Stimulated activated CD4-positive, alpha-beta T cell treated with anti-CD3 and anti-CD28 coated beads, Interleukin-12 subunit alpha, Interleukin-12 subunit beta, amount 100 ng/mL, for 4 hours (primary cell): ENCODE data around the gene SVIL.
"Not testable (repeated sequence)": the region's sequence is repeated elsewhere in the genome, so short reads cannot be mapped to it uniquely, and the experiment has no call there.

Experiments used
- DNase-seq: peaks from one replicate; pipeline ENCODE4 v3.0.0-alpha.2; 2020

Gene SVIL

DNA sequence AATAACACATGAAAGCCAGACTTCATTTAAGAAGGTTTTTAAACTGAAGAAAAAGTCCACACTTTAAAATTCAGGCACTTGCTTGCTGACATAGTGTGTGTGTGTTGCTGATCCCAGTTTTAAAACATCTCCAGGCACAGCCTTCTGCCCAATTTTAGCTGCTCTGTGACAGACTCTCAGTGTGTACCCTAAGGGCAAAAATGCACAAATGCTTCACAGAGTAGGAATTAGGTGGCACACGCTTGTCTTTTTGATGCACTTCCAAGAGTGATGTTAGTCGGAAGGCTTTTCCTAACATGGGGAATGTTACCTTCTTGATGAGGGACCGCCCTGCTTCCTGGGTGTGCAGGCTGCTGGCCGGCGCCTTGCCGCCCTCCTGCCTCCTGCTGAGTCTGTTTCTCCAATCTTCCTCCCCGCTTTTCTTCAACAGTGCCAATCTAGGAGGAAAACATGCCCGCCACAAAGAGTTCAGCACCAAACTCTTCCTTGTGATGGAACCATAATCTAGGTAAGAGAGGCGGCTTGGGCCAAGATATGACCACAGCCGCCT is 122.3 kb downstream of the SVIL start:
- no peak for DNase-seq

- not testable (repeated sequence) for DNase-seq
These were observed 123.0 kb downstream of the SVIL start for GRCh38 chr10:29511806-29512205.

- DNase-seq, result not testable (repeated sequence)
These were observed 124.2 kb downstream of the SVIL start for GRCh38 chr10:29510483-29511157.

DNA sequence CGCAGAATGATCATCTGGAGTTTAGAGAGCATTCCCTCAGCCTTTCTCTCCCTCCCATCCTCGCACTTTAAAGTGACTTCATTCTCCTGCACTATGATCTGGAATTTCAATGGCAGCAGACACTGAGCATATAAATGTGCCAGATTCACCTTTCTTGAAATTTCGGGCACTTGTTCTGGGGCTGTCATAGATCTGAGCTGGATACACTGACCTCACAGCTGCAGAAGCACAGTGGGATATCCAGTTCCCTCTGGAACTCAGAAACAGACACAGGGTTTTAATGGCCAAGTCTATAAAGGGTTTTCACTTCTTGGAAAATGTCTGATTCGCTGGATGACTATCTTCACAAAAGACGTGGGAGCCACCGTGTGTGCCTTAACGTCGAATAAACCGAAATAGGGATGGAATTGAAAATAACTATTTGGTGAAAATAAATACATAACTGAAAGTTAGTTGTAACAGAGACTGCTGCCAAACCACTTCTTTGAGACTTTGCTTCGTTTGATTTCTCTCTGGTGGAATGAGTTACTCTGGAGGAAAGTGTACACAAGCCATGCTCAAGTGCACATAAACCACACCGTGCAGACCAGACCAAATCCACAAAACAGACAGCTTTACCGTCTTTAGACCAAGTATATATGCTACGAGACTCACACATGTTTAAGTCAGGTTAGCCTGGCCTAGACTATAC is 126.1 kb downstream of the SVIL start:
- no peak for DNase-seq

GRCh38 chr10:29507750-29508149 is 127.0 kb downstream of the SVIL start:
- DNase-seq, result not testable (repeated sequence)

GRCh38 chr10:29506324-29506921 is 128.3 kb downstream of the SVIL start:
- DNase-seq, result not testable (repeated sequence)

- DNase-seq, result no peak
These were observed 132.4 kb downstream of the SVIL start for GRCh38 chr10:29502351-29502750.

GRCh38 chr10:29501692-29502091 is 133.1 kb downstream of the SVIL start:
- no peak for DNase-seq

DNA sequence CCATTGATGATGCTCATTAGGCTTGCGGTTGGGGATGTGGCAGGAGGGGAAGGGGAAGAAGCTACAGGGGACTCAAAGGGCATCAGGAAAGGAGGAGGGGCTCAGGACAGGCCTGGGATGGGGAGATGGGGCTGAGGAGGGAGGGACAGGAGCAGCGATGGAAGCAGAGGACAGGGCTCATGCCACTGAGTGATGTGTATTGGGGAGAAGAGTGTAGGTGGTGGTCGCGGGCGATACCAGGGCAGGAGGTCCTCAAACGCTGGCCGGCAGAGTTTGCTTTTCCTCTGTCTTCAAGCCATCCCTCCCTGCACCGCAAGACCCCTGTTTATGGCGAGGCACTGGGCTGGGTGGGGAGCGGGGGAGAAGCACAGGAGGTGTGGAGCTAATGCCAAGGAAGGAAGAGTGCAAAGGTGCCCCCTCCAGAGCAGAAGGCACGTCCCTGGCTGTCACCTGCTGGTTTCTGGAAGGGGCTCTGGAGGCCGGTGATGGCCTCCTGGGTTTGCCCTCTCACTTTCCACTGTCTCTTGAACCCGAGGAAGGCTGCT is 134.7 kb downstream of the SVIL start:
- DNase-seq, result no peak

- peak; percentile 59 for DNase-seq
These were observed 138.2 kb downstream of the SVIL start for GRCh38 chr10:29496341-29497162.

- DNase-seq, result no peak
These were observed 139.4 kb downstream of the SVIL start for GRCh38 chr10:29495366-29495765.

DNA sequence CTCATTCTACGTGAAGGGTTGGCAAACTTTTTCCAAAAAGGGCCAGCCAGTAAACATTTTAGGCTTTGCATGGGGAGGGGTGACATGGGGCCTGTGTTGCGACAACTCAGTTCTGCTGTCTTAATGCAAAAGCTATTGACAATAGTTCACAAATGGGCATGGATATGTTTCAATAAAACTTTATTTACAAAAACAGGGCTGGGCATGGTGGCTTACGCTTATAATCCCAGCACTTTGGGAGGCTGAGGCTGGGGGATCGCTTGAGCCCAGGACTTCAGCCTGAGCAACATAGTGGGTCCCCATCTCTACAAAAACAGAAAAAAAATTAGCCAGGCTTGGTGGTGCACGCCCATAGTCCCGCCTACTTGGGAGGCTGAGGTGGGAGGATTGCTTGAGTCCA is 141.1 kb downstream of the SVIL start:
- DNase-seq, result no peak

GRCh38 chr10:29492774-29493173 is 142.0 kb downstream of the SVIL start:
- DNase-seq, result no peak

DNA sequence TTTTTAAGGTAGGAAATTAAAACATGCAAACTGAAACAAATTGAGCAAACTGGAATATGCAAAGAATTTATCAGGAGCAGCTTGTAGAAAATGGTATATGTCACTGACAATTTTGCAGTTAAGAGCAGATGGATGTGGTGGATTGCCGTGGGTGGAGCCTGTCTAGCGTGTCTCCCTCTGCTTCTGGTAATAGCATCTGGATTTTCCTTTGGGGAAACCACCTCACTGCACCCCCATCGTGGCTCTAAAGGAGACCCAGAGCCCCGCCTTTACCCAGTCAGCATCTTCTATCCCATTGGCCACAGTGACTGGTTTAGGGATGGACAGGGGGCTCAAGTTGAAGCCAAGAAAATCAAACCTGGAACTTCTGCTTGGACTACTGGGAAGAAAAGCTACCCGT is 142.9 kb downstream of the SVIL start:
- no peak for DNase-seq

GRCh38 chr10:29490781-29491280 is 143.9 kb downstream of the SVIL start:
- DNase-seq, result not testable (repeated sequence)

DNA sequence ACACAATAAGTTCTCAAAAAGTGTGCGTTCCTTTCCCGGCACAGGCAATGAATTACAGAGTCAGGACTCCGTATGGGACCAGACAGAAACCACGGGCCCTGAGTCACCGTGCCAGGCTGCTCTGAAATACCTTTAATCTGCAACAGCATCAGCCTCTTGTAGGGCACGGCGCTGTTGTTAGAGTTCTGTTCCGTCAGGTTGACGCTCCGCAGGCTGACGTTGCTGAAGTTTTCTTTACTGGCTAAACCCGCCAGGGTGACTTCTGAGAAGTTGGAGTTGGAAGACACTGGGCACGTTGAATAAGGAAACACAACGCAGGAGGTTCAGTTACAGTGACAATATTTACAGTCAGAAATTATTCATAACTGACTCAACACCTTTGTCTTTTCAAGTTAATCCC is 146.3 kb downstream of the SVIL start:
- DNase-seq, result not testable (repeated sequence)

GRCh38 chr10:29487884-29488266 is 146.9 kb downstream of the SVIL start:
- DNase-seq, result not testable (repeated sequence)

- not testable (repeated sequence) for DNase-seq
These were observed 147.5 kb downstream of the SVIL start for GRCh38 chr10:29487032-29487883.

- no peak for DNase-seq
These were observed 148.3 kb downstream of the SVIL start for GRCh38 chr10:29486433-29486832.

GRCh38 chr10:29484677-29485076 is 150.1 kb downstream of the SVIL start:
- DNase-seq, result not testable (repeated sequence)
